ENCODE results near the gene JADE2.

- TF ChIP-seq CTCF (IDR thresholded peaks at IDR 0.05) (no peak), EP300 (IDR thresholded peaks at IDR 0.05) (no peak)
These were observed 60.5 kb downstream of the JADE2 start for GRCh38 chr5:134585966-134586365.

All from gastroesophageal sphincter (tissue), 3 donors.